ENCODE results near the gene LRRC71. TPM values are rescaled to one million over a fixed set of nuclear protein-coding genes. Genes with fewer than 3 reads are reported as not detected.
"Not testable (repeated sequence)": the region's sequence is repeated elsewhere in the genome, so short reads cannot be mapped to it uniquely, and the experiment has no call there.

Gene LRRC71
- total RNA-seq, 4 donors from 2014 or later, result not detected

DNA sequence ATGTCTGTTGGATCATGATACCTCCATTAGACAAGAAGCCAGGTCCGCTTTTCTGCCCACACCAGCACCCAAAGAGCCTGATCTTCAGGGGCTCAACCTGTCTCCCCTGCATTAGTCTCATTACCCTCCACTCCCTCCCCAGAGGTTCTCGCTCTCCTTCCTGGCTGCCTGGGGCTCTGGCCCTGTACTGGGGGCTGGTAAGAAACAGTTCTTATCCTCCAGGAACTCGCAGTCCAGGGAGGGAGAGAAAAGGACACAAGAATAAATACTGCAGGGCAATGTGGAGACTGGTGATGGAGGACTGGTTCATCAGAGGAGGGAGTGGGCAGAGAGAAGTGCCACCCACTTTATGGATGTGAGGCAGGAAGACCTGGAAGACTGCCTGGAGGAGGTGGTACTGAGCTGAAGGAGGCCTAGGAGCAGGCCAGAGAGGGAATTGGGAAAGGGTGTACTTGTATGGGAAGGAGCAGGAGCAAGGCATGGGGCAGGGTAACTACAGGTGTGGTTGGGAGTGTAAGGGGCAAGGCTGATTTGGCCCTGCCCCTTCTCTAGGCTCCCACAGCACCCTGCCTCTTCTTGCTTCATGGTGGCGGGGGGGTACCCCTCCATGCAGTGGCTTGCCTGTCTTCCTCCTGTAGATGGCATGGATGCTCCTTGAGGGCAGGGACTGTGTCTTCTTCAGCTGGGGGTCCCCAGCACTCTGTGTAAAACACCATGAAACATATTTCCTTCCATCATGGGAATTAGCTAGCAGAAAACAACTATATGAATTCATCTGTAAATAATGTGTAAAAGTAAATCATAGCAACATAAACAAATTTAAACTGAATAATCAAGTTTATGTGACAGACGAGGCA lies 5.0 kb downstream of the LRRC71 start:
- TF ChIP-seq CTCF (IDR thresholded peaks at IDR 0.05), result no peak
- TF ChIP-seq POLR2A (IDR thresholded peaks at IDR 0.05), result no peak
- 81% methylated on average over 5 of the region's 5 CpGs for WGBS, 2 donors
- H3K4me3 ChIP-seq (ENCODE audit: low read depth, poor library complexity, severe bottlenecking), result no peak overlapping the region
- intact Hi-C loops (cut with DNase I; ENCODE audit: low total_unique reads), result no loop called here
- DNase-seq (ENCODE audit: low spot score in 2 of 2), result no peak

DNA sequence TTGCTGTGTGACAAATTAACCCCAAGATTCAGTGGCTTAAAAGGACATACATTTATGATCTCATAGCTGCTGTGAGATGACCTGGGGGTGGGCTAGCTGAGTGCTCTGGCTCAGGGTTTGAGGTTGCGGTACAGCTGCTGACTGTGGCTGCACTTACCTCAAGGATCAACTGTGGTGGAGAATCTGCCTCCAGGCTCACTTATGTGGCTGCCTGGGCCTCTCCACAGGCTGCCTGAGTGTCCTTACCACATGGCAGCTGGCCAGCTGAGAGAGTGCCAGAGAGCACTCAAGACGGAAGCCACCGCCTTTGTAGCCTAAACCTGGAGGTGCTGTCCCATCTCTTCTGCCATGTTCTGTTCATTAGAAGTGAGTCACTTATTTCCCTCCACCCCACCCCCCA lies 5.7 kb downstream of the LRRC71 start:
- H3K4me3 ChIP-seq (ENCODE audit: low read depth, poor library complexity, severe bottlenecking), result no peak overlapping the region
- DNase-seq (ENCODE audit: low spot score in 2 of 2), result peak in 1 of 2 donors; percentile 35
- TF ChIP-seq CTCF (IDR thresholded peaks at IDR 0.05) (no peak), POLR2A (IDR thresholded peaks at IDR 0.05) (no peak)
- intact Hi-C loops (cut with DNase I; ENCODE audit: low total_unique reads), result no loop called here
- 36 to 46% methylated on average over 3 of the region's 3 CpGs for WGBS, 2 donors

DNA sequence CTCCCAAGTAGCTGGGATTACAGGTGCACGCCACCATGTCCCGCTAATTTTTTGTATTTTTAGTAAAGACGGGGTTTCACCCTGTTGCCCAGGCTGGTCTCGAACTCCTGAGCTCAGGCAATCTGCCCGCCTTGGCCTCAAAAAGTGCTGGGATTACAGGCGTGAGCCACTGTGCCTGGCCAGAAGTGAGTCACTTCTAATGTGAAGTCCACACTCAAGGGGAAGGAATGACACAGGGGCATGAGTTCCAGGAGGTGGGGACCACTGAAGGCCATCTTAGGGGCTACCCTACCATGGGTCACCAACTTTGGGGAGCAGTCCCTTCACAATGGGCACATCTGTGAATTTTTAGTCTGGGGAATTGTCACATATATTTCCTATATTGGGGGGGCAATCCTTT lies 6.3 kb downstream of the LRRC71 start:
- 87 to 92% methylated on average over 6 of the region's 6 CpGs for WGBS, 2 donors
- H3K4me3 ChIP-seq (ENCODE audit: low read depth, poor library complexity, severe bottlenecking); intact Hi-C loops (cut with DNase I; ENCODE audit: low total_unique reads); DNase-seq (ENCODE audit: low spot score in 2 of 2): not testable (repeated sequence)

- intact Hi-C loops (cut with DNase I; ENCODE audit: low total_unique reads), result no loop called here
- TF ChIP-seq POLR2A (IDR thresholded peaks at IDR 0.05), result no peak
- no peak for TF ChIP-seq CTCF (IDR thresholded peaks at IDR 0.05)
- WGBS, 2 donors, result 11 to 13% methylated on average over 44 of the region's 64 CpGs
- H3K4me3 ChIP-seq (ENCODE audit: low read depth, poor library complexity, severe bottlenecking), result no peak overlapping the region
- peak in 1 of 2 donors; percentile 47 for DNase-seq (ENCODE audit: low spot score in 2 of 2)
Measured at GRCh38 chr1:156927215-156928042, 7.0 kb downstream of the LRRC71 start.

DNA sequence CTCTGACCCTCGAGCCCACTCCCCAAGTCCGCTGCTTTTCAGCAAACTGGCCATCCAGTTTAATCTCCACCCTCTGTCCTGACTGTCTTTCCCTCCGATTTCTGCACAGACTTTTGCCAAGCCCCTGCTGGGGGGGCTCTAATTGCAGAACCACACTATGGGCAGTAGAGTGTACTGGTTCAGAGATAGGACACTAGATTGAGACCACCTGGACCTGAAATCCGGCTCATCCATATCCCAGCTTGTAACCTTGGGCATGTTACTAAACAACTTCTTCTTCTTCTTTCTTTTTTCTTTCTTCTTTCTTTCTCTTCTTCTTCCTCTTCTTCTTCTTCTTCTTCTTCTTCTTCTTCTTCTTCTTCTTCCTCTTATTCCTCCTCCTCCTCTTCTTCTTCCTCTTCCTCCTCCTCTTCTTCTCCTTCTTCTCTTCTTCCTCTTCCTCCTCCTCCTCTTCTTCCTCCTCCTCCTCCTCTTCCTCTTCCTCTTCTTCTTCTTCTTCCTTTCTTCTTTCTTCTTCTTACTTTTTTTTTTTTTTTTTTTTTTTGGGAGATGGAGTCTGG lies 7.7 kb downstream of the LRRC71 start:
- intact Hi-C loops (cut with DNase I; ENCODE audit: low total_unique reads), result no loop called here
- no peak overlapping the region for H3K4me3 ChIP-seq (ENCODE audit: low read depth, poor library complexity, severe bottlenecking)
- TF ChIP-seq CTCF (IDR thresholded peaks at IDR 0.05), result no peak
- TF ChIP-seq POLR2A (IDR thresholded peaks at IDR 0.05), result no peak
- DNase-seq (ENCODE audit: low spot score in 2 of 2), result no peak
- WGBS, 2 donors, result 7 to 9% methylated on average over 4 of the region's 4 CpGs

Measured in lower leg skin (tissue), 4 donors.